GM12878 (cell line): ENCODE results near the gene NRP1. TPM values are rescaled to one million over a fixed set of nuclear protein-coding genes. Genes with fewer than 3 reads are reported as not detected.

Experiments used
- ATAC-seq: fragments of 200-7000 bp; cut with Tn5 transposase; 3 replicates; pipeline ENCODE4 v1.9.1; 2020; ENCODE audit warnings: mild to moderate bottlenecking, moderate library complexity
- BruUV-seq: library from RNA; stranded (reverse); fragments of 400-500 nt; replicated peaks from 2 replicates; lab custom pipeline; 2021; lab: Mats Ljungman, UMichigan
- CTCF ChIA-PET: fragments of 300-600 bp; sonication (Branson Sonifier 250); formaldehyde crosslinking; extraction: SDS; loops from one replicate; lab custom pipeline; 2021; ENCODE audit warnings: inconsistent platforms; lab: Yijun Ruan, JAX
- POLR2A ChIA-PET: fragments of 350-600 bp; formaldehyde crosslinking; extraction: SDS; loops from one replicate; lab custom pipeline; 2021; ENCODE audit warnings: inconsistent platforms; lab: Charles Lee
- RAD21 ChIA-PET: fragments of 300-600 bp; sonication (Branson Sonifier 250); formaldehyde crosslinking; loops from one replicate; lab custom pipeline; 2023; ENCODE audit warnings: antibody characterized with exemption; ENCODE audit not compliant: unreplicated experiment; lab: Charles Lee
- SMC1A ChIA-PET: fragments of 300-600 bp; sonication (Branson Sonifier 250); formaldehyde crosslinking; loops from one replicate; lab custom pipeline; 2023; ENCODE audit not compliant: unreplicated experiment, uncharacterized antibody; lab: Charles Lee
- DNase-seq: peaks from one replicate; pipeline ENCODE4 v3.0.0-alpha.2; 2011; ENCODE audit warnings: low read depth, low spot score
- FAIRE-seq: peaks from 3 replicates; lab custom pipeline; 2011; peaks lifted over from hg19 to GRCh38; lab: Jason Lieb, UNC
- H2AFZ ChIP-seq: 2 replicates; pipeline ENCODE4 v1.6.0; 2011; ENCODE audit warnings: low read depth, low read length, control low read depth; ENCODE audit not compliant: control insufficient read depth
- H3K27ac ChIP-seq: 2 replicates; pipeline ENCODE4 v1.5.1; 2011; ENCODE audit warnings: control low read depth; ENCODE audit not compliant: control insufficient read depth, insufficient read depth
- H3K27me3 ChIP-seq, 2 experiments: replicated peaks in 1 of 2; 2 replicates each; pipeline versions ENCODE4 v1.6.0 to v1.6.1; 2011; ENCODE audit warnings: low read length in 1 of 2; ENCODE audit not compliant: control insufficient read depth in 2 of 2, insufficient read depth in 2 of 2
- H3K36me3 ChIP-seq, 2 experiments: 2 replicates each; pipeline ENCODE4 v1.5.1; 2011; ENCODE audit warnings: low read length in 1 of 2; ENCODE audit not compliant: control insufficient read depth in 2 of 2, insufficient read depth in 2 of 2
- H3K4me1 ChIP-seq: 2 replicates; pipeline ENCODE4 v1.6.1; 2011; ENCODE audit warnings: mild to moderate bottlenecking, low read length, moderate library complexity, mixed read lengths; ENCODE audit not compliant: control insufficient read depth, insufficient read depth
- H3K4me2 ChIP-seq: 2 replicates; pipeline ENCODE4 v1.6.0; 2011; ENCODE audit warnings: control low read depth; ENCODE audit not compliant: control insufficient read depth, insufficient read depth
- H3K4me3 ChIP-seq: fragments of 200-600 bp; sonication (generic); 2 replicates; pipeline ENCODE4 v1.5.1; 2016
- H3K79me2 ChIP-seq: 2 replicates; pipeline ENCODE4 v1.6.0; 2011; ENCODE audit warnings: low read length; ENCODE audit not compliant: control insufficient read depth, insufficient read depth
- H3K9ac ChIP-seq: 2 replicates; pipeline ENCODE4 v1.8.0; 2011; ENCODE audit warnings: low read length, control low read depth, mixed read lengths; ENCODE audit not compliant: control insufficient read depth, insufficient read depth
- H3K9me3 ChIP-seq: replicated peaks from 3 replicates; pipeline ENCODE4 v1.5.1; 2011; ENCODE audit warnings: mild to moderate bottlenecking, low read length; ENCODE audit not compliant: control insufficient read depth, insufficient read depth
- H4K20me1 ChIP-seq: 2 replicates; pipeline ENCODE4 v1.6.0; 2011; ENCODE audit not compliant: control insufficient read depth, insufficient read depth
- BMI1 ChIP-seq: fragments of 450-650 bp; IDR thresholded peaks from 2 replicates; pipeline ENCODE4 v1.6.1; 2016; ENCODE audit warnings: mild to moderate bottlenecking, moderate library complexity, borderline replicate concordance
- DPF2 ChIP-seq: fragments of 450-650 bp; IDR thresholded peaks from 2 replicates; pipeline ENCODE4 v1.6.1; 2017; ENCODE audit warnings: mild to moderate bottlenecking
- EGR1 ChIP-seq, 2 experiments: IDR thresholded peaks; 1 replicate in 1 of 2; 2 replicates in 1 of 2; pipeline ENCODE4 v1.6.1; 2011 to 2012; ENCODE audit warnings: low read depth in 2 of 2, low read length in 2 of 2, borderline replicate concordance in 1 of 2, mild to moderate bottlenecking in 1 of 2, moderate library complexity in 1 of 2
- MTA3 ChIP-seq: IDR thresholded peaks from 2 replicates; pipeline ENCODE4 v1.6.1; 2012; ENCODE audit warnings: low read length, inconsistent platforms, borderline replicate concordance
- POLR2A ChIP-seq: IDR thresholded peaks from 2 replicates; pipeline ENCODE4 v1.6.1; 2011; ENCODE audit warnings: low read depth, mild to moderate bottlenecking, low read length
- POLR2AphosphoS5 ChIP-seq: IDR thresholded peaks from 2 replicates; pipeline ENCODE4 v1.6.1; 2011; ENCODE audit warnings: mild to moderate bottlenecking, low read length, inconsistent platforms
- SMARCA5 ChIP-seq: fragments of 450-650 bp; IDR thresholded peaks from 2 replicates; pipeline ENCODE4 v1.6.1; 2017; ENCODE audit warnings: mild to moderate bottlenecking
- SP1 ChIP-seq: IDR thresholded peaks from one replicate; pipeline ENCODE4 v1.6.1; 2011; ENCODE audit warnings: low read depth, low read length
- TCF12 ChIP-seq: IDR thresholded peaks from 2 replicates; pipeline ENCODE4 v1.6.1; 2011; ENCODE audit warnings: low read depth, mild to moderate bottlenecking, low read length
- ZBED1 ChIP-seq: IDR thresholded peaks from 2 replicates; pipeline ENCODE4 v1.6.1; 2016; ENCODE audit warnings: borderline replicate concordance
- WGBS: methylation state at CpG from one replicate; pipeline ENCODE4 v1.1.6; 2016; ENCODE audit warnings: low lambda C conversion rate; ENCODE audit not compliant: insufficient replicate concordance, insufficient coverage; ENCODE audit errors: missing lambda C conversion rate; 5-methylcytosine and 5-hydroxymethylcytosine counted together
- in situ Hi-C: fragments of 300-500 bp; cut with MboI; formaldehyde crosslinking; loops from 9 replicates; pipeline ENCODE4 v1.14.3; 2018; ENCODE audit warnings: mixed read lengths
- intact Hi-C: fragments of 100-400 bp; cut with micrococcal nuclease; formaldehyde crosslinking; loops from one replicate; pipeline ENCODE4 v1.14.2; 2022; ENCODE audit not compliant: unreplicated experiment
- polyA plus RNA-seq, 11 experiments: library from polyadenylated mRNA; depleted of rRNA in 4 of 11; unstranded in 6 of 11; stranded (reverse) in 5 of 11; fragments of >200 nt; fragmentation: Nextera tagmentation in 4 of 11; fragmentation: Illumina TruSeq in 1 of 11; extraction: Ambion mirVana in 4 of 11; extraction: Trizol in 1 of 11; gene quantifications; 1 replicate in 1 of 11; 2 replicates in 10 of 11; pipeline versions ENCODE4 v1.2.1 to v1.2.3, GENCODE V29; 2011 to 2016; ENCODE audit warnings: inconsistent platforms in 2 of 11, missing spikeins in 2 of 11, low read depth in 1 of 11
- total RNA-seq, 4 experiments: library from RNA; depleted of rRNA in 3 of 4; stranded (reverse); fragments of >200 nt in 3 of 4; fragmentation: Illumina TruSeq in 1 of 4; extraction: Trizol in 1 of 4; gene quantifications; 2 replicates each; pipeline versions ENCODE4 v1.2.1 to v1.2.3, GENCODE V29; 2013 to 2021
- TF ChIP-seq, protein P1 (sequence below): fragments of 450-650 bp; IDR thresholded peaks from 2 replicates; pipeline ENCODE4 v1.6.1; 2018; ENCODE audit warnings: borderline replicate concordance, mild to moderate bottlenecking; ENCODE audit not compliant: partially characterized antibody
- TF ChIP-seq, protein P2 (sequence below): IDR thresholded peaks from 2 replicates; pipeline ENCODE4 v1.6.1; 2011; ENCODE audit warnings: borderline replicate concordance, low read depth, mild to moderate bottlenecking, moderate library complexity, low read length; ENCODE audit not compliant: insufficient read depth, poor library complexity, severe bottlenecking
- TF ChIP-seq, protein P3 (sequence below): fragments of 450-650 bp; conservative IDR thresholded peaks from 2 replicates; pipeline ENCODE4 v1.6.1; 2017; ENCODE audit warnings: mild to moderate bottlenecking, moderate library complexity

NRP1 gene
- total and polyA plus RNA-seq, 10 of the 15 experiments (the other 5 are each of a cell fraction or from before 2014, with no cell fraction given) = 0.11 to 12.1 (median 0.52) TPM

GRCh38 chr10:33302208-33302829 lies 32.1 kb downstream of the NRP1 start:
- Histone ChIP-seq H3K79me2 (no peaks in the 10 kb centered on the region), H4K20me1 (no peaks in the 10 kb centered on the region; the same call in 1 of the 2 replicates), H3K4me1 (no peaks in the 10 kb centered on the region), H3K4me3 (no peak overlapping the region), H2AFZ (no peak overlapping the region), H3K27ac (no peak overlapping the region)
- WGBS = 22% methylated on average over 2 of the region's 2 CpGs
- FAIRE-seq = no peak
- RAD21 ChIA-PET = no interaction called here
- CTCF ChIA-PET = no interaction called here
- TF ChIP-seq SMARCA5 (no peak), EGR1 (IDR thresholded peaks at IDR 0.05; ENCODE audit: borderline replicate concordance in 1 of 2, low read depth in 2 of 2, low read length in 2 of 2) (no peak), MTA3 (no peak), POLR2A (no peak), BMI1 (no peak), ZBED1 (no peak), POLR2AphosphoS5 (no peak), DPF2 (no peak), SP1 (no peak), TCF12 (no peak)
- TF ChIP-seq, protein P1, sequence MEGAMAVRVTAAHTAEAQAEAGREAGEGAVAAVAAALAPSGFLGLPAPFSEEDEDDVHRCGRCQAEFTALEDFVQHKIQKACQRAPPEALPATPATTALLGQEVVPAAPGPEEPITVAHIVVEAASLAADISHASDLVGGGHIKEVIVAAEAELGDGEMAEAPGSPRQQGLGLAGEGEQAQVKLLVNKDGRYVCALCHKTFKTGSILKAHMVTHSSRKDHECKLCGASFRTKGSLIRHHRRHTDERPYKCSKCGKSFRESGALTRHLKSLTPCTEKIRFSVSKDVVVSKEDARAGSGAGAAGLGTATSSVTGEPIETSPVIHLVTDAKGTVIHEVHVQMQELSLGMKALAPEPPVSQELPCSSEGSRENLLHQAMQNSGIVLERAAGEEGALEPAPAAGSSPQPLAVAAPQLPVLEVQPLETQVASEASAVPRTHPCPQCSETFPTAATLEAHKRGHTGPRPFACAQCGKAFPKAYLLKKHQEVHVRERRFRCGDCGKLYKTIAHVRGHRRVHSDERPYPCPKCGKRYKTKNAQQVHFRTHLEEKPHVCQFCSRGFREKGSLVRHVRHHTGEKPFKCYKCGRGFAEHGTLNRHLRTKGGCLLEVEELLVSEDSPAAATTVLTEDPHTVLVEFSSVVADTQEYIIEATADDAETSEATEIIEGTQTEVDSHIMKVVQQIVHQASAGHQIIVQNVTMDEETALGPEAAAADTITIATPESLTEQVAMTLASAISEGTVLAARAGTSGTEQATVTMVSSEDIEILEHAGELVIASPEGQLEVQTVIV = no peak
- TF ChIP-seq, protein P2, sequence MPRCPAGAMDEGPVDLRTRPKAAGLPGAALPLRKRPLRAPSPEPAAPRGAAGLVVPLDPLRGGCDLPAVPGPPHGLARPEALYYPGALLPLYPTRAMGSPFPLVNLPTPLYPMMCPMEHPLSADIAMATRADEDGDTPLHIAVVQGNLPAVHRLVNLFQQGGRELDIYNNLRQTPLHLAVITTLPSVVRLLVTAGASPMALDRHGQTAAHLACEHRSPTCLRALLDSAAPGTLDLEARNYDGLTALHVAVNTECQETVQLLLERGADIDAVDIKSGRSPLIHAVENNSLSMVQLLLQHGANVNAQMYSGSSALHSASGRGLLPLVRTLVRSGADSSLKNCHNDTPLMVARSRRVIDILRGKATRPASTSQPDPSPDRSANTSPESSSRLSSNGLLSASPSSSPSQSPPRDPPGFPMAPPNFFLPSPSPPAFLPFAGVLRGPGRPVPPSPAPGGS = no peak
- TF ChIP-seq, protein P3, sequence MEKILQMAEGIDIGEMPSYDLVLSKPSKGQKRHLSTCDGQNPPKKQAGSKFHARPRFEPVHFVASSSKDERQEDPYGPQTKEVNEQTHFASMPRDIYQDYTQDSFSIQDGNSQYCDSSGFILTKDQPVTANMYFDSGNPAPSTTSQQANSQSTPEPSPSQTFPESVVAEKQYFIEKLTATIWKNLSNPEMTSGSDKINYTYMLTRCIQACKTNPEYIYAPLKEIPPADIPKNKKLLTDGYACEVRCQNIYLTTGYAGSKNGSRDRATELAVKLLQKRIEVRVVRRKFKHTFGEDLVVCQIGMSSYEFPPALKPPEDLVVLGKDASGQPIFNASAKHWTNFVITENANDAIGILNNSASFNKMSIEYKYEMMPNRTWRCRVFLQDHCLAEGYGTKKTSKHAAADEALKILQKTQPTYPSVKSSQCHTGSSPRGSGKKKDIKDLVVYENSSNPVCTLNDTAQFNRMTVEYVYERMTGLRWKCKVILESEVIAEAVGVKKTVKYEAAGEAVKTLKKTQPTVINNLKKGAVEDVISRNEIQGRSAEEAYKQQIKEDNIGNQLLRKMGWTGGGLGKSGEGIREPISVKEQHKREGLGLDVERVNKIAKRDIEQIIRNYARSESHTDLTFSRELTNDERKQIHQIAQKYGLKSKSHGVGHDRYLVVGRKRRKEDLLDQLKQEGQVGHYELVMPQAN = no peak
- TF ChIP-seq, all 136 proteins: peak for 0
- no TSS peak for BruUV-seq
- intact Hi-C loops (no loop called here), in situ Hi-C loops (no loop called here)
- Histone ChIP-seq H3K9ac (no peak overlapping the region), H3K36me3 (no peaks in the 10 kb centered on the region), H3K9me3 (no peaks in the 10 kb centered on the region; the same call in 2 of the 3 replicates), H3K27me3 (no peaks in the 10 kb centered on the region; a peak in 1 of 4 replicates), H3K4me2 (no peak overlapping the region)
- ATAC-seq (no peak), DNase-seq (no peak)
- ChIA-PET POLR2A (no interaction called here), SMC1A (interaction anchor here (3.8 kb wide), 1 partner anchor 16 kb away, joined by 10 read pairs; no protein-coding TSS in a partner anchor)
